OCI-LY7 (cell line): ENCODE data around the gene CNGA4.

Experiments
- EZH2phosphoT487 ChIP-seq: fragments of 200-600 bp; sonication (generic); IDR thresholded peaks from 2 replicates; pipeline ENCODE4 v1.6.1; 2018; ENCODE audit warnings: low read depth, borderline replicate concordance, mild to moderate bottlenecking, mixed run types, antibody characterized with exemption, low read length, moderate library complexity, mixed read lengths
- TF ChIP-seq, protein P1 (sequence below): fragments of 200-600 bp; sonication (generic); conservative IDR thresholded peaks from 2 replicates; pipeline ENCODE4 v1.5.1; 2014; ENCODE audit warnings: mild to moderate bottlenecking, antibody characterized with exemption, low read length, moderate library complexity, mixed read lengths

DNA sequence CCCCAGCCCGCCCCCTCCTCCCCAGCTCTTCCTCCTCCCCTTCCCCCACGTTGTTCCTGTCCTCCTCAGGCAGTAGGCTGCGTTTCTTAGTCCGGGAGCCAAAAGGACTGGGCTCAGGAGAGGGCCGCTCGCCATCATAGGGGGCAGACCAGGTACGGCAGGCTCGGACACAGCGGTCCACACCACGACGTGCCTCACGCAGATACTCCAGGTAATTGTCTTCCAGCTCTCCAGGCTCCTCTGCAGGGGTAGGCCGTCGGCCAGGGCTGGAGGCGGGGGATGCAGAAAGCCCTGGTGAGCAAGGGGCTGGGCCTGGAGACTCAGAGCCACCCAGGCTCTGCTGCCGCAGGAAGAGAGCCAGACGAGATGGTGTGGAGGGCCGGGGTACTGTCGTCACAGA lies 21.2 kb upstream of the CNGA4 start:
- TF ChIP-seq, protein P1, sequence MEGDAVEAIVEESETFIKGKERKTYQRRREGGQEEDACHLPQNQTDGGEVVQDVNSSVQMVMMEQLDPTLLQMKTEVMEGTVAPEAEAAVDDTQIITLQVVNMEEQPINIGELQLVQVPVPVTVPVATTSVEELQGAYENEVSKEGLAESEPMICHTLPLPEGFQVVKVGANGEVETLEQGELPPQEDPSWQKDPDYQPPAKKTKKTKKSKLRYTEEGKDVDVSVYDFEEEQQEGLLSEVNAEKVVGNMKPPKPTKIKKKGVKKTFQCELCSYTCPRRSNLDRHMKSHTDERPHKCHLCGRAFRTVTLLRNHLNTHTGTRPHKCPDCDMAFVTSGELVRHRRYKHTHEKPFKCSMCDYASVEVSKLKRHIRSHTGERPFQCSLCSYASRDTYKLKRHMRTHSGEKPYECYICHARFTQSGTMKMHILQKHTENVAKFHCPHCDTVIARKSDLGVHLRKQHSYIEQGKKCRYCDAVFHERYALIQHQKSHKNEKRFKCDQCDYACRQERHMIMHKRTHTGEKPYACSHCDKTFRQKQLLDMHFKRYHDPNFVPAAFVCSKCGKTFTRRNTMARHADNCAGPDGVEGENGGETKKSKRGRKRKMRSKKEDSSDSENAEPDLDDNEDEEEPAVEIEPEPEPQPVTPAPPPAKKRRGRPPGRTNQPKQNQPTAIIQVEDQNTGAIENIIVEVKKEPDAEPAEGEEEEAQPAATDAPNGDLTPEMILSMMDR = no peak
- no peak for TF ChIP-seq EZH2phosphoT487
